ENCODE measurements around the gene PCDH9.

The PCDH9 gene

DNA sequence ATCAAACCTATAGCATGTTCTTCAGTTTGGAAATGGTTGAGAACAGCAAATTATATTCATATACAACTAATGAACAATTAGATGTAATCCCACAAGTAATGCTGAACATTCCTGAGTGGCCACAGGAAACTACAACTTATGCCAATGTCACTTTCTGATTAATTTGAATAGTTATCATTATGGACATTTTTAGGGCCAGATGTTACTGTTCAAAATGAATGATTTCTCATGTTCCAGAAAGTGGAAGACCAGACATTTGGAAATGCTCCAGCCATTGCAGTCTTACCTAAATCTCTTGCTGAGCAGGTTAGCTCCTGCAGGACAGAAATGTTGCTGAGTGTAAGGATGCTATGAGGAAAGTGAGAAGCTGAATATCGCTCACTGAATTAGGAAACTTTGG, 819.8 kb downstream of the PCDH9 start:
- Histone ChIP-seq H3K79me2 (ENCODE audit: insufficient read depth, low read length) (no peaks in the 10 kb centered on the region), H3K9me3 (ENCODE audit: insufficient read depth, low read length) (no peaks in the 10 kb centered on the region), H3K9ac (ENCODE audit: low read length) (no peak overlapping the region), H2AFZ (ENCODE audit: low read depth, low read length, severe bottlenecking) (no peak overlapping the region), H3K4me2 (ENCODE audit: low read depth, low read length, poor library complexity, severe bottlenecking) (no peak overlapping the region), H3K9me2 (replicated peaks; ENCODE audit: insufficient read depth, low read length) (no peaks in the 10 kb centered on the region), H4K20me1 (ENCODE audit: low read depth, low read length) (no peaks in the 10 kb centered on the region), H3K36me3 (ENCODE audit: low read length) (no peaks in the 10 kb centered on the region), H3F3A (ENCODE audit: insufficient read depth) (no peaks in the 10 kb centered on the region), H3K27me3 (ENCODE audit: low read length) (no peaks in the 10 kb centered on the region), H3K27ac (ENCODE audit: low read depth, low read length) (no peak overlapping the region), H3K4me3 (ENCODE audit: insufficient read depth, low read length, poor library complexity, severe bottlenecking) (no peak overlapping the region)
- no peak for TF ChIP-seq CTCF (IDR thresholded peaks at IDR 0.05; ENCODE audit: insufficient read depth, low read length, poor library complexity, severe bottlenecking)

GRCh38 chr13:66409542-66409941, 820.6 kb downstream of the PCDH9 start:
- no peaks in the 10 kb centered on the region for H3K9me3 ChIP-seq (ENCODE audit: insufficient read depth, low read length)
- no peaks in the 10 kb centered on the region for H3K9me2 ChIP-seq (replicated peaks; ENCODE audit: insufficient read depth, low read length)
- no peak overlapping the region for H3K4me3 ChIP-seq (ENCODE audit: insufficient read depth, low read length, poor library complexity, severe bottlenecking)
- no peak overlapping the region for H3K4me2 ChIP-seq (ENCODE audit: low read depth, low read length, poor library complexity, severe bottlenecking)
- no peaks in the 10 kb centered on the region for H4K20me1 ChIP-seq (ENCODE audit: low read depth, low read length)
- no peaks in the 10 kb centered on the region for H3F3A ChIP-seq (ENCODE audit: insufficient read depth)
- H3K36me3 ChIP-seq (ENCODE audit: low read length): no peaks in the 10 kb centered on the region
- no peaks in the 10 kb centered on the region for H3K79me2 ChIP-seq (ENCODE audit: insufficient read depth, low read length)
- no peak for TF ChIP-seq EZH2phosphoT487 (conservative IDR thresholded peaks at IDR 0.05; ENCODE audit: low read length)
- TF ChIP-seq CTCF (IDR thresholded peaks at IDR 0.05; ENCODE audit: insufficient read depth, low read length, poor library complexity, severe bottlenecking): no peak
- no peak overlapping the region for H2AFZ ChIP-seq (ENCODE audit: low read depth, low read length, severe bottlenecking)
- H3K27ac ChIP-seq (ENCODE audit: low read depth, low read length): no peak overlapping the region
- no peaks in the 10 kb centered on the region for H3K27me3 ChIP-seq (ENCODE audit: low read length)
- H3K9ac ChIP-seq (ENCODE audit: low read length): no peak overlapping the region

DNA sequence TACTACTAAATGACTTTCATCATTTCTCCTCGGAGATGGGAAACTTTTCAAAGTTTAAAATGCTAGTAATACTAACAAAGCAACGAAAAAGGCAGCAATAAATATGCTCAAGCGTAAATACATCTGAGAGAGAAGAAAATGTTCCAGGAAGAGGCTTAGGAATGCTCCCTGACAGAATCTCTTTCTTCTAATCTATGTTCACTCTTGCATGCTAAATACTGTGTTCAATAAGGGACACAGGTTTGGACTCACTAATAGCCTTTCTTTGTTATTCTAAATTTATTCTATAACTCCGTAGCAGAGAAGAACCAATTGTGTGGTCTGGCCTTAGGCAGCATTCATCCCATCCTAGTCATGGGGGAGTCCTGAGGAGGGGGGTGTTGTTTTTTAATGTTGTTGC, 823.0 kb downstream of the PCDH9 start:
- no peak for TF ChIP-seq EZH2phosphoT487 (conservative IDR thresholded peaks at IDR 0.05; ENCODE audit: low read length)
- TF ChIP-seq CTCF (IDR thresholded peaks at IDR 0.05; ENCODE audit: insufficient read depth, low read length, poor library complexity, severe bottlenecking): no peak
- H3K79me2 ChIP-seq (ENCODE audit: insufficient read depth, low read length): no peaks in the 10 kb centered on the region
- no peaks in the 10 kb centered on the region for H3F3A ChIP-seq (ENCODE audit: insufficient read depth)
- no peaks in the 10 kb centered on the region for H3K9me3 ChIP-seq (ENCODE audit: insufficient read depth, low read length)
- no peak overlapping the region for H3K4me3 ChIP-seq (ENCODE audit: insufficient read depth, low read length, poor library complexity, severe bottlenecking)
- H3K9me2 ChIP-seq (replicated peaks; ENCODE audit: insufficient read depth, low read length): no peaks in the 10 kb centered on the region
- no peaks in the 10 kb centered on the region for H4K20me1 ChIP-seq (ENCODE audit: low read depth, low read length)
- no peak overlapping the region for H3K4me2 ChIP-seq (ENCODE audit: low read depth, low read length, poor library complexity, severe bottlenecking)
- H3K27ac ChIP-seq (ENCODE audit: low read depth, low read length): no peak overlapping the region
- no peaks in the 10 kb centered on the region for H3K36me3 ChIP-seq (ENCODE audit: low read length)
- no peak overlapping the region for H3K9ac ChIP-seq (ENCODE audit: low read length)
- no peak overlapping the region for H2AFZ ChIP-seq (ENCODE audit: low read depth, low read length, severe bottlenecking)
- H3K27me3 ChIP-seq (ENCODE audit: low read length): no peaks in the 10 kb centered on the region

Data from SU-DHL-6 (cell line).